Limb (tissue), 2 donors: ENCODE results near the gene PISD.

Experiments
- DNase-seq, 2 donors: peaks; one replicate each; pipeline ENCODE4 v3.0.0-alpha.2; 2016; ENCODE audit errors: extremely low spot score in 2 of 2

PISD gene

DNA sequence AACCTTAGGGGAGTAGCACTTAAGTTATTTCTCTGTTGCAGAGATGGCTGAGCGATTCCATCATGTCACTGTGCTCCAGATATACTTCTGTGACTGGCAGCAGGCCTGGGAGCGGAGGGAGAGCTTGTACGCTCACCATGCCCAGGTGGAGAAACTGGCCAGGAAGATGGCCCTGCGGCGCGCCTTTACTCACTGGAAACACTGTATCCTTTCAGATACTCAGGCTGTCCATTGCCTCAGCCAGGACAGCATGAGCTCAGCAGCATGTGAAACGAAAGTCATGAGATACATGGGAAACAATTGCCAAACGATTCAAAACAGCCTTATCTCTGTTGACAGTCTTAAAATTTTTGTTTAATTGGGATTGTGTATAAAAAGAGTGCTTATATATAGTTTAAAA is 86.8 kb downstream of the PISD start:
- no peak for DNase-seq

DNA sequence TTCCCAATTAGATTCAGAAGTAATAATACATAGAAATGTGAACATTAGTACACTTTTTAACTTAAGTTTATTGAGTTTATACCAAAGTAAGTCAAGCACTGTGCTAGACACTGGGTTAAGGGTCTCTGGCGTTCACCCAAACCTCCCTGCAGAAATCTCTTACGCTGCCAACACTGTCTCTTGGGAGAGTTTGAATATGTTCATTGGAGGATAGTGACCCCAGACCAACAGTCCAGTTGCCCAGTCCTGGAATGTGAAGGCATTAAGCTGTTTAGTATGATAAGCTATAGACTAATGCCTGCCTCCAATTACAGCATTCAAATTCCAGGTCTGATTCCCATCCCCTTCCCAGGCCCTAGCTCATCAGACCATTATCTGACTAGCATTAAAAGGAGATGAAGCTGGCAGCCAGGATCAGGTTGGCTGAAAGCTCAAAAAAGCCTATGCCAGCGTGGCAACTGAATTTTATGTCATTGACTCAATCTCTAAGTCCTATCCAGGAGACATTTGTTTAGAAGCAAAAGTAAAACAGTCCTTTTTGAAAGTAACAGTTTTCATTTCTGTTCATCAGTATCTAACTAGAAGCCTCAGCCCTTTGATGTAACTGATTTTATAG is 87.9 kb downstream of the PISD start:
- DNase-seq = no peak

GRCh38 chr22:31572939-31573338 is 89.1 kb downstream of the PISD start:
- DNase-seq = no peak

- no peak for DNase-seq
Observed at GRCh38 chr22:31569126-31569525, 92.9 kb downstream of the PISD start.
